Stimulated activated CD4-positive, alpha-beta T cell treated with anti-CD3 and anti-CD28 coated beads, TNF-alpha, amount 100 ng/mL, for 24 hours (primary cell): ENCODE measurements around the gene HTN3.
"Not testable (repeated sequence)": the region's sequence is repeated elsewhere in the genome, so short reads cannot be mapped to it uniquely, and the experiment has no call there.

Experiments
- DNase-seq, 3 experiments: peaks; one replicate each; pipeline ENCODE4 v3.0.0-alpha.2; 2020; ENCODE audit warnings: low read depth in 3 of 3

HTN3 gene

DNA sequence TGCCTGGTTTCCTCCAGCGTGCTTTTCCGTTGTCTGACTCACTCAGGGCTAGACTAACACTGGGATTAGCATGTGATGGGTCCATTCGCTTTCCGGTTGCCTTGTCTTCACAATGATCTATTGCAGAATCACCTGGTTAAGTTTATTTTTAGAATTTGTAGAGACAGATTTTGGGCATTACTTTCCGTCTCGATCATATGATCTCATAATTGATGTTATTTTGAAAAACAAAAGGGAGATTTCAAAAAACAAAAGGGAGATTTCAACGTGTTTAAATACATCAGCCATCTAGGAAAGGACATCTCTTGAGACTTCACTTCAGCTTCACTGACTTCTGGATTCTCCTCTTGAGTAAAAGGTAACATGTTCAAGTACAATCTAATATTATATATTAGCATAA is at the start of gene HTN3:
HTN3 (plus strand) TSS at position 301 of the 400 bp plus-strand sequence. CDS start 2,282 bp downstream, outside the sequence.
- DNase-seq: not testable (repeated sequence)

DNA sequence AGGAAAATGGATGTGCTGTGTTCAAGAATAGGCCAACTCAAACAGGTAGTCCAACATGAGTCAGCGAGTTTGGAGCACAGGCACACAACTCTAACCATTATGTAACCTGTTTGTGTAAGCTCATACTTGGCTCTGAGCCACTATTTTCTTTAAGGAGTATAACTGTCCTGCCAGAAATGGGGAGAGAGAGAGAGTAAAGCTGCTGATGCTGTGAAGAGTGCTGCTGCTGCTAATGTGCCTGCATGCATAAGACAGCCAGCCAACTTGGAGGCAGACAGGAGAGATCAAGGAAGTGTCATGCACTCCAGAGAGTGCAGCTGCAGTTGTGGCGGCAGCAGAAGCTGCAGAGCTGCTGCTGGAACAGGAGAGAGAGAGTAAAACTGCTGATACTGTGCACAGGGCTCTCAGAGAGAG is 44.2 kb upstream of the HTN3 start:
- DNase-seq: no peak

DNA sequence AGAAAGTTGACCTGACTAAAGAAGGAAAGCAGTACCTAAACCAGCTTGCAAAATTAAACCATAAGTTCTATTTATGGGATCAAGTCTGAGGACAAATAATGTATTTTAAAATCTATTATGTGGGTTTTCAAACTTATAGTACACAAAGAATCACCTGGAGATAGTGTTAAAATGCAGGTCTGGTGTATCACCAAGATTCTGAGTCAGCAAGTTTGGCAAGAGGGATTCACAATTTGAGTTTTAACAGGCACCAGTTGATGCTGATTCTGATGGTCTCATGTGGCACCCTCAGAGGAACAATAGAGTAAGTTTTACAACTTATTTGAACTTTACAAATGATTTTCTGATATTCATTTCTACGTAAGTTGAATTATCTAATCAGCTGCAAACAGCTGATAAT is 41.6 kb upstream of the HTN3 start:
- DNase-seq: no peak

DNA sequence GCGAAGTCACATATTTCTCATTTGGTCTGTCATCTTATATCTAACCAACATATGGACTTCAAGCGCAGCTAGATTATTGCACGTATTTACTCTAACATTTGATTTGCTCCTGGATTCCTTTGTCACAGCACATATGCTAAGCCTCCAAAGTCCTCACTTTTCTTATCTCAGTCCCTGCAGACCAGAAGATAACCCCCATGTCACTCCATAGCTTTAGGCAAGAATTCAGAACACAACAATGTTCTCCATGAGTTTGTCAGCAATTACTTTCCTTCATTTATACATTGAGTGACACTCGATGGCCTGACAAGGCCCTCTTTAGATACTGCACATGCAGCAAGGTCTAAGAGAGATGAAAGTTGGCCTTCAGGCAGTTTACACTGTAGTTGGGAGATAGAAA is 37.2 kb upstream of the HTN3 start:
- DNase-seq: no peak

DNA sequence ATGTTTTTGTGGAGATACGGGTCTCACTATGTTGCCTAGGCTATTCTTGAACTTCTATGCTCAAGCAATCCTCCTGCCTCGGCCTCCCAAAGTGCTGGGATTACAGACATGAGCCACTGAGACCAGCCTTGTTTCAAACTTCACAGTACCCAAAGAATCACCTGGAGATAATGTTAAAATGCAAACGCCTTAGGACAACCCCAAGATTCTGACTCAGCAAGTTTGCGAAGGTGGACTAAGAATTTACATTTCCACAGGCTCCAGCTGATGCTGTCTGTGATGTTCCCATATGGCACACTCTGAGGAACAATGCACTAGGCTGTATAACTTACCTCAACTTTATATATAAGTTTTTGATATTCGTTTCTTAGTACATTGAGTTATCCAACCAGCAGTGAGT is 33.5 kb upstream of the HTN3 start:
- no peak for DNase-seq

DNA sequence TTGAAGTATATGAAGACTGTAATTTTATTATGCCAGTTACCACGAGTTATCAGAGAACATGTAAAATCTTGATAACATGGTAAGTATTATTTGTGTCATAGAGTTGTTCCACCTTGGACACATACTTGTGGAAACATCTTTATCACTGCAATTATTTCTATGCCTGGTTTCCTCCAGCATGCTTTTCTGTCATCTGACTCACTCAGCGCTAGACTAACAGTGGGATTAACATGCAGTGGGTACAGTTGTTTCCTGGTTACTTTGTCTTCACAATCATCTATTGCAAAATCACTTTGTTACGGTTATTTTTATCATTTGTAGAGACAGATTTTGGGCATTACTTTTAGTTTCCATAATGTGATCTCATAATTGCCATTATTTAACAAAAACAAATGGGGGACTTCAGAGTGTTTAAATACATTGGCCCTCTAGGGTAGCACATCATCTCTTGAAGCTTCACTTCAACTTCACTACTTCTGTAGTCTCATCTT is 32.7 kb upstream of the HTN3 start, which contains the start of gene STATH:
STATH (plus strand) TSS at position 441 of the 491 bp plus-strand sequence. CDS start 2,472 bp downstream, outside the sequence.
- DNase-seq: no peak

DNA sequence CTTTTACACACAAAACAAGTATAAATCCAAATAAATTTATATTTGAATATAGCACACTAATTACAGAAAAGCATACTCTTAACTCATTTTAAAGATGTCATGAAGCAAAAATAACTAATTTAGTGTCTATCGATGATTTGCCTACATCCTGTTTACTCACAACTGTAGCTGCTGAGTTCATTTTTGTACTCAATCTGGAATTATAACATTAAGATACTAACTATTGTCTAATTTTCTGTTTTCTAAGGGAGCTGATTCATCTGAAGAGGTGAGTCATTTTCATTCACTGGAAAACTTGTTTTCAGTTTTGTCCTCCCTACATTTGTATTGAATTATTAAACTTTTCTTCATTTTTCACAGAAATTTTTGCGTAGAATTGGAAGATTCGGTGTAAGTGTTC is 28.8 kb upstream of the HTN3 start:
- no peak for DNase-seq

DNA sequence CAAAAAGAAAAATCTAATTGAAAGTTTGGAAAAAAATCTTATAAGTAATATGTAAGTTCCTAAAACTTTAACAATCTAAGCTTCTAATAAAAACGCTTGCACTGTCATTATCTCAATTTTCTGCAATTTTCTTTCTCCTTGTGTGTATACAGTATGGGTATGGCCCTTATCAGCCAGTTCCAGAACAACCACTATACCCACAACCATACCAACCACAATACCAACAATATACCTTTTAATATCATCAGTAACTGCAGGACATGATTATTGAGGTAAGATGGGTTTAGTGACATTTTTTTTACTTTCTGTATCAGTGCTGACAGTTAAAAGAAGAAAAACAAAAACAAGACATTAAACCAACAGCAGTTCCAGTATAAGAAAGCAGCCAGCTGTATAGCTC is 27.5 kb upstream of the HTN3 start:
- no peak for DNase-seq

DNA sequence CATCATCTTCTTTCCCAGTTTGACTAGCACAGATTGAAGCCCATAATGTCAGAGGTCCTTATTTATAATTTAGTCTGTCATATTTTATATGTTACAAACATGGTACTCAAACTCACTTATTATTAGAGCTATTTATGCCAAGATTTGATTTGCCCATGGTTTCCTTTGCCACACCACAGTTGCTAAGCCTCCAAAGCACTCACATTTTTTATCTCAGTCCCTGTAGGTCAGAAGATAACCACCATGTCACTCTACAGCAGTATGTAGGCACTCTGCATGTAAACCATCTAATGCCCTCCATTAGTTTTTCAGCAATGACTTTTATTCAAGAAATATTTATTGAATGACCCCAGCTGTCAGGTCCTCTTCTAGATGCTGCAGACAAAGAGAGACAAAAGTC is 25.8 kb upstream of the HTN3 start:
- no peak for DNase-seq

DNA sequence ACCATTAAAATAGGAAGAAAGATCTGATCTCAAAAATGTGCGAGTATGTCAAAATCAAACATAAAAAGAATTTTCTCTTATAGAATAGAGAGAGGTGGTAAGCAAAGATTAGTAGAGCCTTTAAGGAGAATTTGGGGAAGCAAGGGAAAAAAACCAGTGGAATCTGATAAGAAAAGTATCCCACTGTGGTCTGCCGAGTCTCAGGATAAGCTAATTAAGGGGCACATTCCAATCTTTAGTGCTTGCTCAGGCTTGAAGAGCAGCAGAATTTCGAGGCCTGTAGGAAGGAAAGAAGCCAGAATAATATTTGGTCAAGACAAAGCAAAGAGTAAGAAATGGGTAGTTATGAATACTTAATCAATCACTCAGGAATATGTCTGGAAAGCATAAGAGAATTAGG is 19.5 kb upstream of the HTN3 start:
- DNase-seq: no peak

DNA sequence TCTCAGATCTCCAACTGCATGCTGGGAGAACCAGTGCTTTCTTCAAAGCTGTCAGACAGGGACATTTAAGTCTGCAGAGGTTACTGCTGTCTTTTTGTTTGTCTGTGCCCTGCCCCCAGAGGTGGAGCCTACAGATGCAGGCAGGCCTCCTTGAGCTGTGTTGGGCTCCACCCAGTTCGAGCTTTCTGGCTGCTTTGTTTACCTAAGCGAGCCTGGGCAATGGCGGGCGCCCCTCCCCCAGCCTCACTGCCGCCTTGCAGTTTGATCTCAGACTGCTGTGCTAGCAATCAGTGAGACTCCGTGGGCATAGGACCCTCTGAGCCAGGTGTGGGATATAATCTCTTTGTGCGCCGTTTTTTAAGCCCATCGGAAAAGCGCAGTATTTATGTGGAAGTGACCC is 9.3 kb upstream of the HTN3 start:
- DNase-seq: not testable (repeated sequence)

DNA sequence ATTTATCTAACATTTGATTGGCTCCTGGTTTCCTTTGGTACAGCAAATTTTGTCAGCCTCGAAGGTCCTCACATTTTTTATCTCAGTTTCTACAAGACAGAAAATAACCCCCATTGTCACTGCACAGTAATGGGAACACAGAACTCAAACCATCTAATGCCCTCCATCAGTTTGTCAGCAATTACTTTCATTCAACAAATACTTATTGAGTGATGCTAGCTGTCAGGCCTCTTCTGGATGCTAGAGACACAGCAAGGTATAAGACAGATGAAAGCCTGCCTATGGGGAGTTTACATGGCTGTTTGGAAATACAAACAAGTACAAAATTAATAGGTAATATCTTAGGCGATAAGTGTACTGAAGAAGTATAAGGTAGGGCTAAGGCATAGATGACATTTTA is 5.0 kb upstream of the HTN3 start:
- DNase-seq: no peak

DNA sequence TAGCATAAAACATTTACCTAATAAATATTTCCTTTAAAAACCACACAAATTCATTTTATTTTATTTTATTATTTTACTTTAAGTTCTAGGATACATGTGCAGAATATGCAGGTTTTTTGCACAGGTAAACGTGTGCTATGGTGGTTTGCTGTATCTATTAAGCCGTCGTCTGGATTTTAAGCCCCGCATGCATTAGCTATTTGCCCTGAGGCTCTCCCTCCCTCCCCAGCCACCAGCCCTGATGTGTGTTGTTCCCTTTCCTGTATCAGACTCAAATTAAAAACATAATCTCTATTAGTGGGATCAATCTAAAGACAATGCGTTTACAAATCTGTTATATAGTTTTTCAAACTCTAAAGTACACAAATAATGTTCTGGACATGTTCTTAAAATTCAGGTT is 1.2 kb upstream of the HTN3 start:
- no peak for DNase-seq

DNA sequence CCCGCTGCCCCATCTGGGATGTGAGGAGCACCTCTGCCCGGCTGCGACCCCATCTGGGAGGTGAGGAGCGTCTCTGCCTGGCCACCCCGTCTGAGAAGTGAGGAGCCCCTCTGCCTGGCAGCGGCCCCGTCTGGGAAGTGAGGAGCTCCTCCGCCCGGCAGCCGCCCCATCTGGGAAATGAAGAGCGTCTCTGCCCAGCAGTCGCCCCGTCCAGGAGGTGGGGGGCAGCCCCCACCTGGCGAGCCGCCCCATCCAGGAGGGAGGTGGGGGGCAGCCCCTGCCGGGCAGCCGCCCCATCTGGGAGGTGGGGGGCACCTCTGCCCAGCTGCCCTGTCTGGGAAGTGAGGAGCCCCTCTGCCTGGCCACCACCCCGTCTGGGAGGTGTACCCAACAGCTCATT is 9.3 kb downstream of the HTN3 start:
- DNase-seq: not testable (repeated sequence)

DNA sequence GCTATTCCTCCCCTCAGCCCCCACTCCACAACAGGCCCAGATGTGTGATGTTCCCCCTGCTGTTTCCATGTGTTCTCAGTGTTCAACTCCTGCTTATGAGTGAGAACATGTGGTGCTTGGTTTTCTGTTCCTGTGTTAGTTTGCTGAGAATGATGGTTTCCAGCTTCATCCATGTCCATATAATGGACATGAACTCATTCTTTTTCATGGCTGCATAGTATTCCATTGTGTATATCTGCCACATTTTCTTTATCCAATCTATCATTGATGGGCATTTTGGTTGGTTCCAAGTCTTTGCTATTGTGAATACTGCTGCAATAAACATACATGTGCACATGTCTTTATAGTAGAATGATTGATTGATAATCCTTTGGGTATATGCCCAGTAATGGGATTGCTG is 11.7 kb downstream of the HTN3 start:
- DNase-seq: not testable (repeated sequence)

DNA sequence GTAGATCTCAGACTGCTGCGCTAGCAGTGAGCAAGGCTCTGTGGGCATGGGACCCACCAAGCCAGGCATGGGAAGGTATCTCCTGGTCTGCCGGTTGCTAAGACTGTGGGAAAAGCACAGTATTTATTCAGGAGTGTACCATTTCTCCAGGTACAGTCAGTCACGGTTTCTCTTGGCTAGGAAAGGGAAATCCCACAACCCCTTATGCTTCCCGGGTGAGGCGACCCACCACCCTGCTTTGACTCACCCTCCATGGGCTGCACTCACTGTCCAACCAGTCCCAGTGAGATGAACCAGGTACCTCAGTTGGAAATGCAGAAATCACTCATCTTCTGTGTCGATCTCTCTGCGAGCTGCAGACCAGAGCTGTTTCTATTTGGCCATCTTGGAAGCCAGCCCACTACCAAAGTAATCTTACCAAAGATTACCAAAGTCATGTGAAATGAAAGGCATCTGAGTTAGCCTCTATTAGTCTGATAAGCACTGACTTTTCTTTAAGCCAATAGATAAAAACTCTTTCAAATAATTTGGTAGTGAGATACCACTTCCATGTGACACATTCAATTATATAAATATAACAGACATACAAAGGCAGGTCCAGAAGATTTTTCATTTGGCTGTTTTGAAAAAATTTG is 13.5 kb downstream of the HTN3 start:
- no peak for DNase-seq

DNA sequence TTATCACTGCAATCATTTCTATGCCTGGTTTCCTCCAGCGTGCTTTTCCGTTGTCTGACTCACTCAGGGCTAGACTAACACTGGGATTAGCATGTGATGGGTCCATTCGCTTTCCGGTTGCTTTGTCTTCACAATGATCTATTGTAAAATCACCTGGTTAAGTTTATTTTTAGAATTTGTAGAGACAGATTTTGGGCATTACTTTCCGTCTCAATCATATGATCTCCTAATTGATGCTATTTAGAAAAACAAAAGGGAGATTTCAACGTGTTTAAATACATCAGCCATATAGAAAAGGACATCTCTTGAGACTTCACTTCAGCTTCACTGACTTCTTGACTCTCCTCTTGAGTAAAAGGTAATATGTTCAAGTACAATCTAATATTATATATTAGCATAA is 21.9 kb downstream of the HTN3 start, which contains the start of gene HTN1:
HTN1 (plus strand) TSS at position 301 of the 400 bp plus-strand sequence. CDS start 2,639 bp downstream, outside the sequence.
- DNase-seq: not testable (repeated sequence)

DNA sequence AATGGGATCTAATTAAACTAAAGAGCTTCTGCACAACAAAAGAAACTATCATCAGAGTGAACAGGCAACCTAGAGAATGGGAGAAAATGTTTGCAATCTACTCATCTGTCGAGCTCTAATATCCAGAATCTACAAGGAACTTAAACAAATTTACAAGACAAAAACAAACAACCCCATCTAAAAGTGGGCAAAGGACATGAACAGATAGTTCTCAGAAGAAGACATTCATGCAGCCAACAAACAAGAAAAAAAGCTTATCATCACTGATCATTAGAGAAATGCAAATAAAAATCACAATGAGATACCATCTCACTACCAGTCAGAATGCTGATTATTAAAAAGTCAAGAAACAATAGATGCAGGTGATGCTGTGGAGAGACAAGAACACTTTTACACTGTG is 28.3 kb downstream of the HTN3 start:
- DNase-seq: not testable (repeated sequence)

DNA sequence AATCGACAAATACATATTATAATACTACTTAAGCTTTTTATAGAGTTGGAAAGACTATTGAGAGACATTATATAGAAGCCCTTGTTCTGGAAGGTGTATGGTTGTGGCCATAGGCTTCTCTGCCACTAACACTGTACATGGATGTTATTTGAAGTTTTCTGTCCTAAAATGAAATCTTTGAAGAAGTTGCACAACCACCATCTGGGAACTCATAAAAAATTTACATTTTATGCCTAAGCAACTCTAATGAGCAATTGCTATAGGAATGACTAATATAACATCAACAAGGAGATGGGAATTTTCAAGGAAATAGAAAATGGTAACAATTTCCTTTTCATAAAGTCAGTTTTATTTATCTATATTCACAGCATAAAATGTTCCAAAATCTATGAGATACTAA is 29.4 kb downstream of the HTN3 start:
- no peak for DNase-seq

DNA sequence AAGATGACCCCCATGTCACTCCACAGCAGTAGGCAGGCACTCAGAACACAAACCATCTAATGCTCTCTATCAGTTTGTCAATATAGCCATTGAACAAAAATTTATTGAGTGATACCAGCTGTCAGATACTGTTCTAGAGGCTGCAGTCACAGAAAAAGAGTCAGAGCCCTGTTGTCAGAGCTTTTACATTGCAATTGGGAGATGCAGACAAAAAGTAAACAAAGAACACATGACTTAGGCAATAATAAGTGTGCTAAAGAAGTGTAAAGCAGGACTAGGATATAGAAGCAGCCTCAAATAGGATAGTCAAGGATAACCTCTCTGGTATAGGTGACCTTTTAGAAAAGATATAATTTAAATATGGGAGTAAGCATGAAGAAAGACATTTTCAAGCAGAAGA is 30.9 kb downstream of the HTN3 start:
- no peak for DNase-seq

DNA sequence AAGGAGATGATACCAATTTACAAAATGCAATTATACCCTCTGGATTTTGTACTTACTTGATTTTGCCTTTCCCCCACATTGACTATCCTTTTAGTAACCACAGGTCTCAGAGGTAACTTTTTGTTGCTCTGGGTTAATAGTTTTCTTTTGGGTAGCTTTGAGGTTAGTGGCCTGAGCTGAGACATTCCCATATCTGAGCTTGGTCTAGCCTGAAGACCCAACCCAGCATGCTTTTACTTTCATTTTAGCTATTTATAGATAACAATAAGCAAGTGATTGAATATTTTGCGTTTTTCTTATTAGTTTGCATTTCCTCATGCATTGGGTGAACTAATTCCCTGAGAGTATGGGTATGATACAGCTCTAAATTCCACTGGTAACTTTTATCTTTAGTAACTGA is 33.7 kb downstream of the HTN3 start:
- DNase-seq: no peak

DNA sequence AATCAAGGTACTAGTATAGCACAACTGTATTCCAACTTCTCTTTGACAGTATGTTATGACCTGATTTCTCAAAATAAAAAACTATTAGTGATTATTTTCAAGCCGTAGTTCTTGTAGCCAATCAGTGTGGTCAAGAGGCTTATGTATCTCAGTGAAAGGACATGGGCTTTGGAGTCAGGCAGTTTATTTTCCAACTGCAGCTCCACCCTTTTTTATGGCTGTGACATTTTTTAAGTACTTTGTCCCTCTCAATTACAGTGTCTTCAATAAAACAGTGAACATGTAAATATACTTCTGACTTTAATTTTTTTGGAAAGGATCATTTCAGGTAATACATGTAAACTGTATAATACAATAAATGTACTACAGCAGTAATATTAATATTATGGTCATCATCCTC is 51.9 kb downstream of the HTN3 start:
- no peak for DNase-seq
